CD4-positive, alpha-beta T cell treated with Interleukin-2 at 100 ng/mL for 4 hours (primary cell): Measurements from ENCODE around the gene GOLPH3L.
"Not testable (repeated sequence)": the region's sequence is repeated elsewhere in the genome, so short reads cannot be mapped to it uniquely, and the experiment has no call there.

Source experiments
- DNase-seq: peaks from one replicate; pipeline ENCODE4 v3.0.0-alpha.2; 2020; ENCODE audit warnings: low spot score

GOLPH3L gene

DNA sequence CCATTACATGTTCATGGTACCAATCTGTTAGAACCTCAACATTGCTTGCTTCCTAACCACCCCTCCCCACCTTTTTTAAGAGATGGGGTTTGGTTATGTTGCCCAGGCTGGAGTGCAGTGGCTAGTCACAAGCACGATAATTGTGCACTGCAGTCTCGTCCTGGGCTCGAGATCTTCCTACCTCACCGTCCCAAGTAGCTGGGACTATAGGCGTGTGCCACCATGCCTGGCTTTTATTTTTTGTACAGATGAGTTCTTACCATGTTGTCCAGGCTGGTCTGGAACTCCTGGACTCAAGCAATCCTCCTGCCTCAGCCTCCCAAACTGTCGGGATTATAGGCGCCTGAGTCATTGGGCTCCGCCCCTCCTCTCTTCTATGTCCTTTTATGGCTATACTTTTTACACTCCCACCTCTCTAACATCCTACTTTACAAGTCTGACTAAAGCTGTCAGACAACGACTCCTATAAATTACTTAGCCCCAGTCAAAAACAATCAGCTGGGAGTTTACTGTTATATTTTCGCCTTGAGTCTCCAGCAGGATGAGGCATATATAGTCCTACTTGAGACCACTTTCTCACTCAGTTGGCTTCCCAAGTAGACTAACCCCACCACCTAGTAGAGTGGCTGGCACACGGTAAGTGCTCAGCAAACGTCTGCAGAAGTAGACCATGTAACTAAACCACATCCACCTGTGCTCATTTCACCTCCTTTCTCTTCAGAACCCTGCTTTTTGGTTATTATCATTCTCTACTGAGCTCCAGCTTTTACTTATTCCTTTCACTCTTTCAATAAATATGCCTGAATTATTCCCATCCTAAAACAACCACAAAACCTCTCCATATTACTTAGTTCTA lies 81.4 kb downstream of the GOLPH3L start:
- peak; percentile 32 for DNase-seq

DNA sequence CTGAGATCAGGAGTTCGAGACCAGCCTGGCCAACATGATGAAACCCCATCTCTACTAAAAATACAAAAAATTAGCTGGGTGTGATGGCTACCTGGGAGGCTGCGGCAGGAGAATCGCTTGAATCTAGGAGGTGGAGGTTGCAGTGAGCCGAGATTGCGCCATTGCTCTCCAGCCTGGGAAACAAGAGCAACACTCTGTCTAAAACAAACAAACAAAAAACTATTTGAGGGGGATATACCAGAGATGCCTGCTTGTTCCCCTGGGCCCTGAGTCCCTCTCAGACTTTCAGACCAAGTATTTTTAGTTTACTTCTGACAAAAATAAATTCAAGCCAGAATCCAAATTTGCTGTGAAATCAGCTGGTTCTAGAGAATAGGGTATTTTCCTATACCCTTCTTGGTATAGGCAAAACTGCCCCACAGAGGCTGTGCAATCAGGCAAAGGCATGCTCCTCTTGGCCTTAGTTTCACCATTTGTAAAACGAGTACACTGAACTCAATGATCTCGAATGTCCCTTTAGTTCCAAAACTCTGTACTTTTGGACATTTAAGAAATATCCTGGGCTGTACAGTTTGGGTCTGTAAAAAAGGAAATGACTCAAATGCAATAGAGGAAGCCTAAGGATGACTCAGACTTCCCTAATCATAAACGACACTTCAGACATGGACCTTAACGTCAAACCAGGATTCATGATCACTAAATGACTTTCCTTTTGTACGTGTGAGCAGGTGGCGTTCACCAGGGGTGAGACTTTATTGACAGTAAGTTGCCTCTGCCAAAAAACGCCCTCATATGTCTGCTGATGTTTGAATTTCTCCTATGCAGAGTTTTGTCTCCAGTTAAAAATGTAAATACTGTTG lies 83.7 kb downstream of the GOLPH3L start:
- DNase-seq = peak; percentile 82

DNA sequence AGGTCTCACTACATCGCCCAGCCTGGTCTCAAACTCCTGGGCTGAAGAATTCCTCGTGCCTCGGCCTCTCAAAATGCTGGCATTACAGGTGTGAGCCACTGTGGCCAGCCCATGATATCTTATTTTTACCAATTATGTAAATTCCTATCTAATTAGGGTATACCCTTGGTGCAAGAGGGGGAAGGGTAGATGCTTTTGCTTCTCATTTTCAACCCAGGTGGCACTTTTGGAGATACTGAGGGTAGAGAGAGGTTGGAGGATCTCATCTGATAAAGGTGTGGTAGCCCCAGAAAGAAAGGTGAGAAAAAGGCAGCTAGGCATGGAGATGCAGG lies 85.0 kb downstream of the GOLPH3L start:
- DNase-seq = no peak

DNA sequence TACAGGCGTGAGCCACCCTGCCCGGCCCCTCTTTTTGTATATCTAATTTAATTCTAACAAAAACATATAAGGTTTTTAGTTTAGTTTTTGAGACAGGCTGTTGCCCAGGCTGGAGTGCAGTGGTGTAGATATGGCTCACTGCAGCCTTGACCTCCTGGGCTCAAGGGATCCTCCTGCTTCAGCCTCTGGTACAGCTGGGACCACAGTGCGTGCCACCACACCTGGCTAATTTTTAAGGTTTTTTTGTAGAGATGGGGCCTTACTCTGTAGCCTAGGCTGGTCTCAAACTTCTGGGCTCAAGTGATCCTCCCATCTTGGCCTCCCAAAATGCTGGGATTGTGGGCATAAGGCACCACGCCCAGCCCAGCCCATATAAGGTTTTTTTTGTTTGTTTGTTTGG lies 86.4 kb downstream of the GOLPH3L start:
- DNase-seq = no peak

DNA sequence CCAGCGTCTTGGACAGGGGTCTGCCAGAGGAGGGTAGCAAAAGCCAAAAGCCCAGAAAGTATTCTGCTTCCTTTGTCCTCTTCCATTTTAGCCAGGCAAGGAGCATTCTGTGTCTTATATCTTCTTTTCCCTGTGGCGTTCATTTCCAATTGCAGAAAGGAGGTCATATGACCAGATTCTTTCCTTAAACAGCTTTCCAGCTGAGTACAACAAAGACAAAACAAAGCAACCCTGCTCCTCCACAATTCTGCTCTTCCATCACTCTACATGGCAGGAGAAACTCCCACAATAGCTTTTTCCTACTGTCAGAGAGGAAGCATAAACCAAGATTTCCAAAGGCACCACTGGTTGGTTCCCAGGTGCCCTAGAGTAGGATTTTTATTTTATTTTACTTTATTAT lies 87.2 kb downstream of the GOLPH3L start:
- no peak for DNase-seq

DNA sequence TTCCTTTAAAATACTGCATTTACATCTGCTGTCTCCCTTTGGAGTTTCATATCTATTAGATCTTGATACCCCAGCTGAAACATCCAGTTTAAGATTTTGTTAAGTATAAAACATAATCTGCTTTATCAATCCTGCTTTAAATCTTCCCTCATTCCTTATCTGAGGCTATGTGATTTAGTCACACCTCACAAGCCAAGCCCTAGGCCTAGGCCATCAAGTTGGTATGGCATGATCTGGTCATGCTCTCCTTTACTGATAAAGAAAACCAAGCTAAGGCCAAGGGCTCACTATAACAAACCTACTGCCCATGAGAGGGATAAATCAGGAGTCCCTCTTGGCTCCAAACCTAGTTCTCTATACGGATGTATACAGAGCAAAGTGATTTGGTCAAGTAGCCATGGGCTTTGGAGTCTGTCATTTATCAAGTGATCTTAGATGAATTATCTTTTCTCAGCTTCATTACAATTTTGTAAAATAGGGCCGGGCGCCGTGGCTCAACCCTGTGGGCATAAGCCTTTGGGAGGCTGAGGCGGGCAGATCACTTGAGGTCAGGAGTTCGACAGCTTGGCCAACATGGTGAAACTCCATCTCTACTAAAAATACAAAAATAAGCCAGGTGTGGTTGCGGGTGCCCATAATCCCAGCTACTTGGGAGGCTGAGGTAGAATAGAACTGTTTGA lies 90.4 kb downstream of the GOLPH3L start:
- DNase-seq = no peak

DNA sequence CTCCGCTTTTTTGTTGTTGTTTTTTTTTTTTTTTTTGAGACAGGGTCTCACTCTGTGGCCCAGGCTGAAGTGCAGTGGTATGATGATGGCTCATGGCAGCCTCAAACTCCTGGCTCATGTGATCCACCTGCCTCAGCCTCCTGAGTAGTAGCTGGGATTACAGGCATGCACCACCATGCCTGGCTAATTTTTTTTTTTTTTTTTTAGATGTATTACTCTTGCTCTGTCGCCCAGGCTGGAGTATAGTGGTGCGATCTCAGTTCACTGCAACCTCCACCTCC lies 91.6 kb downstream of the GOLPH3L start:
- DNase-seq = not testable (repeated sequence)

DNA sequence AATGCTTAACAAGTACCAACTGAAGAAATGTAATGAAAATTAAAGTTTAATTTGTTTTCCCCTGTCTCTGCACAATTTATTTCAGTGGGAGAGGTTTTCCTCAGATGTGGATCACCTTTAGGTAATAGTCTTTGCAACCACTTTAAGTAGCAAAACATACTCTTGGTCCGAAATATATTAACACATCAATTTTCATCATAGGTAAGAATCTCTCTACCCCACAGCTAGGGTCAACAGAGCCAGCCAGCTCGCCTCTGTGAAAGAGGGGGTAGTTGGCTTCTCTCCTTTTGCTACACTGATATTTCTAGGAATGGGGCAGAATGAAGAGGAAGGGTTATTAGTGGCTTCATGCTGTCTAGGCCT lies 92.7 kb downstream of the GOLPH3L start:
- DNase-seq = no peak

DNA sequence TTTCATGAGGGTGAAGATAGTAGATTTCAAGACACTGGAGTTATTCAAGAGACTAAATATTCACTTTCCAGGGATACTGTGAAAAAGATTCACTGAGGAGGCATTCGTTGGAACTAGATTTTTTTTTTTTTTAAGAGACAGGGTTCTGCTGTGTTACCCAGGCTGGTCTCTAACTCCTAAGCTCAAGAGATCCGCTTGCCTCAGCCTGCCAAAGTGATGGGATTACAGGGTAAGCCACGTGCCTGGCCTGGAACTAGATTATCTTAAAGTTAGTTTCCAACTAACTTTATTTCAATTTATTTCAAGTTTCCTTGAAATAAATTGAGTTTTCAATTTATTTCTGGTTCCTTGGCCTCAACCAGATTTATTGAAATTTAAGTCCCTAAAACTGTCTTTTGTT lies 93.2 kb downstream of the GOLPH3L start:
- DNase-seq = no peak

DNA sequence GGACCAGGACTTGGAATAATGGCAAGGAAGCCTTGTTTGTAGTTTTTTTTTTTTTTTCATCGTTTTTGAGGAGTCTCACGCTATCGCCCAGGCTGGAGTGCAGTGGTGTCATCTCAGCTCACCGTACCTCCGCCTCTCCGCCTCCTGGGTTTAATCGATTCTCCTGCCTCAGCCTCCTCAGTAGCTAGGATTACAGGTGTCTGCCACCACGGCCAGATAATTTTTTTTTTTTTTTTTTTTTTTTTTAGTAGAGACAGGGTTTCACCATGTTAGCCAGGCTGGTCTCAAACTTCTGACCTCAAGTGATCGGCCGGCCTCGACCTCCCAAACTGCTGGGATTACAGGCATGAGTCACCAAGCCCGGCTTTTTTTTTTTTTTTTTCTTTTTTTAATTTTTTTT lies 94.6 kb downstream of the GOLPH3L start:
- DNase-seq = not testable (repeated sequence)

DNA sequence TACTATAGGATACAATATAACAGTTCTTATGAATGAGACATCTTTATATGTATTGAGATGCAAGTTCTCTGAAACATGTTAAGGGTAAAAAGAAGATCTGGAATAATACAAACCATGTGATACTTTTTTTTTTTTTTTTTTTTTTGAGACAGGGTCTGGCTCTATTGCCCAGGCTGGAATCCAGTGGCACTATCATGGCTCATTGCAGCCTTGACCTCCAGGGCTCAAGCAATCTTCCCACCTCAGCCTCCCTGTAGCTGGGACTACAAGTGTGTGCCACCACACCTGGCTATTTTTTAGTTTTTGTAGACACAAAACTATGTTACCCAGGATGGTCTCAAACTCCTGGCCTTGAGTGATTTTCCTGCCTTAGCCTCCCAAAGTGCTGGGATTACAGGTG lies 95.4 kb downstream of the GOLPH3L start:
- DNase-seq = no peak

DNA sequence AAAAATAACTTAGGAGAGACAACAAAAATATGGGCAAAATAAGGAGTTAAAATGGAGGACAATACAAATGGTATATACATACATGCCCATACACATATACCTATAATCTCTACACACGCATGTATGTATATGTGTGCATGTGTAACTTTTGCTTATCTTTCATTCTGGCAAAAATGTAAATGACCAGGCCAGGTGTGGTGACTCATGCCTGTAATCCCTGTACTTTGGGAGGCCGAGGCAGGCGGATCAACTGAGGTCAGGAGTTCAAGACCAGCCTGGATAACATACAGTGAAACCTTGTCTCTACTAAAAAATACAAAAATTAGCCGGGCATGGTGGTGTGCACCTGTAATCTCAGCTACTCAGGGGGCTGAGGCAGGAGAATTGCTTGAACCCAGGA lies 98.6 kb downstream of the GOLPH3L start:
- DNase-seq = not testable (repeated sequence)

DNA sequence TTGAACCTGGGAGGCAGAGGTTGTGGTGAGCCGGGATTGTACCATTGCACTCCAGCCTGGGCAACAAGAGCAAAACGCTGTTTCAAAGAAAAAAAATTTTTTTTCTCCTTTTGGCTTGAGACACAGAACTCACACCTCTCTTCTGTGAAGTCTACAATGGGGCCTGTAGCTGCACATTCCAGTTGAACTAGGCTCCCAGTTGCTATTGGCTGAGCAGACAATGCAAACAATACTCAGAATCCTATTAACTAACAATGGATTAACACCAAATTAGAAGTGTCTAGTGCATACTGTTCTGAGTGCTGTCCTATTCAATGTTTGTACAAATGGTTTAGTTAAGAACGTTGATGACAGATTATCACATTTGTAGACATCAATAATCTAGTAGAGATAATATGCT lies 100.0 kb downstream of the GOLPH3L start:
- DNase-seq = no peak
